NCI-H1417 (cell line): Measurements from ENCODE around the gene KDELR1.
"Not testable (repeated sequence)": the region's sequence is repeated elsewhere in the genome, so short reads cannot be mapped to it uniquely, and the experiment has no call there.

Experiments
- DNase-seq, 3 experiments: peaks; one replicate each; lab custom pipeline; 2025; lab: John Stamatoyannopoulos, UW

Gene KDELR1

GRCh38 chr19:48397263-48398101 is 6.1 kb upstream of the KDELR1 start:
- DNase-seq, result no peak

GRCh38 chr19:48396824-48397176 is 5.4 kb upstream of the KDELR1 start:
- DNase-seq, result no peak

GRCh38 chr19:48396016-48396823 is 4.9 kb upstream of the KDELR1 start:
- DNase-seq, result peak in 1 of 3 experiments; percentile 6

GRCh38 chr19:48395499-48395898 is 4.1 kb upstream of the KDELR1 start:
- no peak for DNase-seq

- no peak for DNase-seq
These were observed 3.8 kb upstream of the KDELR1 start for GRCh38 chr19:48395170-48395455.

GRCh38 chr19:48394331-48395169 is 3.2 kb upstream of the KDELR1 start:
- peak in 1 of 3 experiments; percentile 22 for DNase-seq

- DNase-seq, result peak; percentile 27 to 62 (median 54)
These were observed 2.4 kb upstream of the KDELR1 start, which contains the start of gene GRIN2D for GRCh38 chr19:48393559-48394330. Gene GRIN2D (plus strand): TSS chr19:48393668. CDS start chr19:48398393, 4,725 bp downstream.

- peak in 1 of 3 experiments; percentile 36 for DNase-seq
These were observed 1.7 kb upstream of the KDELR1 start for GRCh38 chr19:48392860-48393558.

- DNase-seq, result not testable (repeated sequence)
These were observed 624 bp upstream of the KDELR1 start for GRCh38 chr19:48392006-48392344.

- peak; percentile 56 to 74 (median 56) for DNase-seq
These were observed 907 bp downstream of the KDELR1 start for GRCh38 chr19:48390188-48391099.

GRCh38 chr19:48386981-48387380 is 4.4 kb downstream of the KDELR1 start:
- DNase-seq, result no peak

- no peak for DNase-seq
These were observed 5.8 kb downstream of the KDELR1 start for GRCh38 chr19:48385461-48386087.

GRCh38 chr19:48382286-48382685 is 9.1 kb downstream of the KDELR1 start:
- no peak for DNase-seq

GRCh38 chr19:48381178-48381950 is 10.0 kb downstream of the KDELR1 start:
- no peak for DNase-seq

- no peak for DNase-seq
These were observed 12.3 kb downstream of the KDELR1 start for GRCh38 chr19:48379058-48379457.

- DNase-seq, result no peak
These were observed 13.2 kb downstream of the KDELR1 start for GRCh38 chr19:48378194-48378570.

- DNase-seq, result no peak
These were observed 17.8 kb downstream of the KDELR1 start for GRCh38 chr19:48373567-48373966.

GRCh38 chr19:48372904-48373303 is 18.4 kb downstream of the KDELR1 start:
- peak; percentile 57 to 96 (median 84) for DNase-seq

GRCh38 chr19:48371771-48372170 is 19.6 kb downstream of the KDELR1 start:
- not testable (repeated sequence) for DNase-seq
